HG03097 (cell line): ENCODE data around the gene LRRC10B.

ENCODE experiments used
- ATAC-seq: cut with Tn5 transposase; IDR thresholded peaks from one replicate; pipeline ENCODE4 v1.9.1; 2021; ENCODE audit not compliant: unreplicated experiment, low FRiP score

Gene LRRC10B

DNA sequence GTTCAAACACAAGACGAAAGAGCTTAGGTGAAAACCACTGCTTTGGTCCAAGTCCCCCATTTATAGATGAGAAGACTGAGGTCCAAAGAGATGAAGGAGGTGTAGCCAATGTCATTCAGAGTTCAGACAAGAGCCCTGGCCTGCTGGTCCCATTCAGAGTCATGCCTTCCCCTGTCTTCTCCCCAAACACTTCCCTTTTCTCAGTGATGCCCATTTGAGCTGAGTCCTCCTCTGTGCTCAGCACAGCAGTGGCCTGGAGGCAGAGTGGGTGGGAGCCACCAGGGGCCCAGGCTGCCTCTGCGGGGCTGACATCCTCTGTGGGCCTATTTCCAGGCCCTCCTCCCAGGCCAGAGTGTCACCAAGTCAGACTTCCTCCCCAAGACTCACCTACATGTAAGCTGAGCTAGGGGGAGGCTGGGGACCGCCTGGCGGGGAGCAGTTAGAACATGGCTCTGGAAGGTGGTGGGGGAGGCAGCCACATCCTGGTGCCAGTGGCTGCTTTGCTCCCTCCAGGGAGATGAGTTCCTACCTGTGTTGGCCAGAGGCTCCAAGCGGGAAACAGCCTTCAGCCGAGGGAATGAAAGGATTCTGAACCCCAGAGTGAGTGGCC, 22.4 kb upstream of the LRRC10B start:
- ATAC-seq, result no peak

GRCh38 chr11:61486779-61487178, 21.8 kb upstream of the LRRC10B start:
- no peak for ATAC-seq

DNA sequence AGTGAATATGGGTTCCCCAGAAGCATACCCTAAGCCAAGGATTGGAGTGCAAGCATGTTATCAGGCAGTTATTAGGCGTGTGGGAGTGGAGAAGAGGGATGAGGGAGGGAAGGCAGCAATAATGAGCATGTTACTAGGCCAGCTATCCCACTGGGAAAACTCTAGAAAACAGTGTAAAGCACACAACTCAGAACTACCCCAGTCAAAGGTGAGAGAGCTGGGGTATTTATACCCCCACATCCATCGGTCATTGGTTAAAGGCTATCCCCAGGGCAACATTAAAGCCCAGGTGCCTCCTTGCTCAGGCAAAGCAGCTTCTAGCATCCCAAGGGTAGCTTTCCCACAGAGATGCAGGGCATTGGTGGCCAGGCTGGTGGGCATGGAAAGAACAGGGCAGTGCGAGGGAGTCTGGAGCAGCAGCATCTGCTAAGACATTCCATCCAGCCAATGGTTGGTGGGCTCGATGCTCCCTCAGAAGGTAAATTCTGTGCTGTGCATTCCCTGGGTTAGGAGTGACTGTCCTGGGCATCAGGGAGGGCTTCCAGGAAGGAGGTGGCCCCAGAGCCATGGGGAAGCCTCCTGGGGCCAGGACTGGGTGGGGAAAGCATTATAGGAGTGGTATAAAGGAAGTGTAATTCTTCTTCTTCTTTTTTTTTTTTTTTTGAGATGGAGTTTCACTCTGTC, 21.1 kb upstream of the LRRC10B start:
- ATAC-seq, result no peak

GRCh38 chr11:61488651-61489291, 19.8 kb upstream of the LRRC10B start:
- ATAC-seq, result no peak

- no peak for ATAC-seq
These were observed 18.5 kb upstream of the LRRC10B start for GRCh38 chr11:61489833-61490721.

GRCh38 chr11:61491736-61492395, 16.7 kb upstream of the LRRC10B start:
- no peak for ATAC-seq

DNA sequence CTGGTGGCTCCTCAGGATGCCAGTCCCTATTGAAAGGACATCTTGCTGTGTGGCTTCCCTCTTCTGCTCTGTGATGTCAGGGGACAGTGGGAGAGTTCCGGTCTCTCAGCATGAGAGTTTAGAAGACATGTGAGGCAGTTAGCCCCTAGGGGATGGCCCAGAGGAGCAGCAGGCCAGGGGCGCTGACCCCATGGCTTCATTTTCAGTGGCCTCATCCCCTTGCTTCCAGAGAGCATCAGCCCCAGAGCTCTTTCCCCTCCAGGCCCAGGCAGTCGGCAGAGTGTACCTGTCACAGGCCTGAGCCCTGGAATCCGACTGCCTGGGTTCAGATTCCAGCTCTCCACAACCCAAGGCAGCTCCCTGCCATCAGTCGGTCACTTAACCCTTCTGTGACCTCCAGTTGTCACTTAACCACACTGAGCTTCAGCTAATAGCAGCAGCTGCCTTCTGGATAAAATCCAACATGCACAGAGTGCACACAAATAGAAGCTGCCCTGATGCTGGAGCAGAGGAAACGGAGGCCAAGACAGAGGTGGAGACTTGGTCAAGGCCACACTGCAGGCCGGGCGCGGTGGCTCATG, 14.1 kb upstream of the LRRC10B start:
- ATAC-seq, result no peak

DNA sequence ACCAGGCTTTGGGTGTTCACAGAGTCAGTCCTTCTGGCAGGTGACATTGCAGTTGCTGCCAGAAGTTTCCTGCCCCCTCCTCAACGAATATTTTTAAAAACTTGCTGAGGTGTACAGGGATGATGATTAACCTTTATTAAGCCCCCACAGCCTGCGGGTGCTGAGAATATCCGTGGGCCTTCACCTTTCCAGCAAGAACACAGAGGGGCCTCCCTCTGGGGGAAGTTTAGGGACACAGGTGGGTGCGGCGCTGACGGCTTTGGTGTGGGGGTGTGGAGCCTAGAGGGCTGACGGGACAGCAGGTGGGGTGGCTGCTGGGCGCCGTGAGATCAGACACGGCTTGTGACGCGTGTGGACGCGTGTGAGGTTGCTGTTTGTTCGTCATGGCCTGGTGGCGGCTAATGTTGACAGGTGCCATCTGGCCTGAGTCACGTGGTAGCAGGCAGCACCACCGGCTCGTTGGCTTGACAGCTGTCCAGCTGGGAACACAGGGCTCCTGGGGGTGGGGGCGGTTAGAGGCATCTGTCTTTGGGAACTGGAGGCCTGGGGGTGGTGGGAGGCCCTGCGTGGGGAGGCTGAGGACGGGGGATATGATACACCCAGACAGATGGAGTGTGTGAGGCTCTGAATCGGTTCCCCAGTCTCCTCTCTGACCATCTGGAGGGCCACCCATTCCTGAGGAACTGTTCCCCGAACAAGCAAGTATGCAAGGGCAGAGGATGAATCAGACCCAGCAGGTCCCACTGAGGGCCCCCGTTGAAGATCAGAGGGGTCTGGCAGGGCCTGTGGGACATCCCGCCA, 12.5 kb upstream of the LRRC10B start:
- no peak for ATAC-seq

DNA sequence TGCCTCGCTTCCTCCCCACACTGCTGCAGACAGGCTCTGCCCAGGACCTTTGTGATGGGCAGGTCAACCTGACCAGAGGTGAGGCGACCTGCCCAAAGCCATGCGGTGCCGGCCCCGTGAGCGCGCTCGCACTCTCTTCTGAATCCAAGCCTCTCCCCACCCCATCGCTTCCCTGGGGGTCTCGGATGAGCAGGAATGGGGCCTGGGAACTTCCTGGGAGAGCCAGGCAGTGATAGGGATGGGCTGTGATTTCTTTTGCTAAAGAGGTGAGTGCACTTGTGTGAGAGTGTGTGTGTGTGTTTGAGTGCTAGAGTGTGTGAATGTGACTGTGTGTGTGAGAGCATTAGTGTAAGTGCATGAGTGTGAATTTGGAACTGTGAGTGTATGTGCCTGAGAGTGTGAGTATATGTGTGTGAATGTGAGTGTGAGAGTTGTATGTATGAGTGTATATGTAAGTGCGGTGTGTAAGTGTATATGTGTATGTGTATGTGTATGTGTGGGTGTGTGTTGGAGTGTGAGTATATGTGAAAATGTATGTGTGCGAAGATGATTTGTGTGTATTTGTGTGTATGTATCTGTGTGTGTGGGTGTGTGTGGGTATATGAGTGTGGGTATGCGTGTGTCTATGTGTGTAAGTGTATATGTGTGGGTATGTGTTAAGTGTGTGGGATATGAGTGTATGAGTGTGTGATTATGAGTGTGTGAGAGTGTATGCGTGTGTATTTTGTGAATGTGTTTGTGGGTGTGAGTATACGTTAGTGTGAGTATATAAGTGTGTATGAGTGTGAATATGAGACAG, 11.7 kb upstream of the LRRC10B start:
- no peak for ATAC-seq

- ATAC-seq, result no peak
These were observed 11.1 kb upstream of the LRRC10B start for GRCh38 chr11:61497473-61497872.

DNA sequence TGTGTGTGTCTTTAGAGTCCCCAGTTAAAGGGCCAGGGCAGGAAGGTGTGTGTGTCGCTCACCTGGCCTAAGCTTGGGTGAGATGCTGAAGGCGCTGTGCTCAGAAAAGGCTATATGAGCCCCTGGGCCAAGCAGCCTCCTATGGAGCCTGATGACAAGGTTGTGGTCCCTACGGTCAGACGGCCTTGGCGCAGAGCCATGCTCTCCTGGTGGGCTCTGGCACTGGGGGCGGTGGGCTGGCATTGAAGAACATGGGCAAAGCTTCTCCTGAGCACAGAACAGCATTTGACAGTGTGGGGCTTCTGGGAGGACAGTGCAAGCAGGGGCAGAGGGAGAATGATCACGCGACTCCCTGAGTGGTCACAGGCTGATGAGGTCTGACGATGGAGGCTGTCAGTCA, 10.7 kb upstream of the LRRC10B start:
- ATAC-seq, result no peak

DNA sequence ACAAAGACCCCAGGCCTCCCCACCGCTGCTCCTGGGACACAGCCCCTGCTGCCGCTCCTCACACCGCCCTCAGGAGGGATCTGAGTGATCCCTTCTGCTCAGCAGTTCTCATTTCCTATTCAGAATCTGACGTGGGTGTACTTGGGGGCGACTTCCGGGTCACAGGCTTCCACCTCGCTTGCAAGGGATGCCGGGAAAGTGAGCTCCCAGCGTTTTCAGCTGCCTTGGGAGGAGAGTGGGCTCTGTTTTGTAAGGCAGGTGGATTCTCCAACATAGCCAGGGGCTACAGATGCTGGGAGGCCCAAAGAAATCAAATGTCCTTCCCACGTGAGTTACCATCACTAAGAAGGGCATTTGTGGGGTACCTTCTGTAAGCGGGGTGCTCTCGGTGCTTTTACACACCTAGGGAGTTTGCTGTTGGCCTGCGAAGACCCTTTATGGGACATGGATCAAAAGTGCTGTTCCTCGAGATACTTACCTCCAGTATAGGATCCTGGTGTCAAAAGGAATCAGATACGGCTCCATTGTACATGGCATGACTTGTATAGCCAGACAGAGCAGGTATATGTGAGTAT, 9.7 kb upstream of the LRRC10B start:
- ATAC-seq, result no peak

GRCh38 chr11:61499816-61500491, 8.6 kb upstream of the LRRC10B start:
- no peak for ATAC-seq

GRCh38 chr11:61502522-61502921, 6.0 kb upstream of the LRRC10B start:
- ATAC-seq, result no peak

- ATAC-seq, result no peak
These were observed 5.3 kb upstream of the LRRC10B start for GRCh38 chr11:61503135-61503770.

- ATAC-seq, result no peak
These were observed 3.4 kb upstream of the LRRC10B start for GRCh38 chr11:61505106-61505505.

DNA sequence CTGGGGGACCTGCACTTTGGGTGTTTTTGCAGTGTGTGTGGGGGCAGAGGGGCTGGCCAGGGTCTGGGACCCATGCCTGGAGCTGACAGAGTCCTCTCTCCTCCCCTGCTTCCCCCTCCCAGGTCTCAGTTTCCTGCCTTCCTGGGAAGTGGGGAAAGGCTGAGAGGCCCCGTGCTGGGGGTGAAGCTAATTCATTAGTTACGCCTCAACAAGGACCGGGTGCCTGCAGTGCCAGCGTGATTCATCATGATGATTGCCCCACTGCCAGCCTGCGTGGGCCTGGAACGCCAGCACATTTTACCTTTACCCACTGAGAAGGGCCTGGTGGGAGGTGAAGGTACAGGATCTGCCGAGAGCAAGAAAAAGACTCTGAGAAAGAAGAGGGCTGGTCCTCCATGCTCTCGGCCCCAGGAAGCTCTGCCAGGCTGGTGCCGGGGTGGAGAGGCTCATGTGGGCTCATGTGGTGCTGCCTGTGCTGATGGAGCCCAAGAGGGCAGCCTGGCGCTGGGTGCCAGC, 2.9 kb upstream of the LRRC10B start:
- no peak for ATAC-seq
